AG09309 (cell line): ENCODE measurements around the gene SELENOH.

Experiments
- DNase-seq: peaks from one replicate; pipeline ENCODE4 v3.0.0-alpha.2; 2010; ENCODE audit warnings: low read depth
- H3K4me3 ChIP-seq: 2 replicates; pipeline ENCODE4 v1.5.1; 2011; ENCODE audit warnings: mild to moderate bottlenecking, low read depth, low read length, moderate library complexity; ENCODE audit not compliant: control insufficient read depth
- TF ChIP-seq, protein P1 (sequence below): IDR thresholded peaks from 2 replicates; pipeline ENCODE4 v1.5.1; 2011; ENCODE audit warnings: mild to moderate bottlenecking, low read depth, low read length, inconsistent platforms; ENCODE audit not compliant: insufficient read depth, control insufficient read depth; ENCODE audit errors: missing control alignments

Gene SELENOH

DNA sequence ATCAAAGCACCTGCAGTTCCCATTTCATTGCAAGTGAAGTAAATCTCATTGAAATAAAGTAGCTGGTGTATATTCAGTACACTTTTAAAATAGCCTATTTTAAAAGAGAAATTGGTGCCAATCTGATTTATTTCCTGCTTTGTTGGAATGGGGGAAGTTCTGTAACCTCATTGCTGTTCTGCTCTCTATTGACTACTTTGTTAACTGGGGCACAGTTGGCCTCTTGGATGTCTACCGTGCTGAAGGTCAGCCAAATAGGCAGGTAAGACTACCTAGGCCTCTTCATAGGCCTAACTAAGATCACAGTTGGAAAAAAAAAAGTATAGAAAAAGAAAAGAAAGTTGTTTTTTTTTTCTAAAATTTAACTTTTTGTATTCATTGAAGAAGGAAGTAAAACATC lies 29.5 kb downstream of the SELENOH start:
- no peak for DNase-seq
- TF ChIP-seq, protein P1, sequence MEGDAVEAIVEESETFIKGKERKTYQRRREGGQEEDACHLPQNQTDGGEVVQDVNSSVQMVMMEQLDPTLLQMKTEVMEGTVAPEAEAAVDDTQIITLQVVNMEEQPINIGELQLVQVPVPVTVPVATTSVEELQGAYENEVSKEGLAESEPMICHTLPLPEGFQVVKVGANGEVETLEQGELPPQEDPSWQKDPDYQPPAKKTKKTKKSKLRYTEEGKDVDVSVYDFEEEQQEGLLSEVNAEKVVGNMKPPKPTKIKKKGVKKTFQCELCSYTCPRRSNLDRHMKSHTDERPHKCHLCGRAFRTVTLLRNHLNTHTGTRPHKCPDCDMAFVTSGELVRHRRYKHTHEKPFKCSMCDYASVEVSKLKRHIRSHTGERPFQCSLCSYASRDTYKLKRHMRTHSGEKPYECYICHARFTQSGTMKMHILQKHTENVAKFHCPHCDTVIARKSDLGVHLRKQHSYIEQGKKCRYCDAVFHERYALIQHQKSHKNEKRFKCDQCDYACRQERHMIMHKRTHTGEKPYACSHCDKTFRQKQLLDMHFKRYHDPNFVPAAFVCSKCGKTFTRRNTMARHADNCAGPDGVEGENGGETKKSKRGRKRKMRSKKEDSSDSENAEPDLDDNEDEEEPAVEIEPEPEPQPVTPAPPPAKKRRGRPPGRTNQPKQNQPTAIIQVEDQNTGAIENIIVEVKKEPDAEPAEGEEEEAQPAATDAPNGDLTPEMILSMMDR: no peak
- H3K4me3 ChIP-seq: no peak overlapping the region

DNA sequence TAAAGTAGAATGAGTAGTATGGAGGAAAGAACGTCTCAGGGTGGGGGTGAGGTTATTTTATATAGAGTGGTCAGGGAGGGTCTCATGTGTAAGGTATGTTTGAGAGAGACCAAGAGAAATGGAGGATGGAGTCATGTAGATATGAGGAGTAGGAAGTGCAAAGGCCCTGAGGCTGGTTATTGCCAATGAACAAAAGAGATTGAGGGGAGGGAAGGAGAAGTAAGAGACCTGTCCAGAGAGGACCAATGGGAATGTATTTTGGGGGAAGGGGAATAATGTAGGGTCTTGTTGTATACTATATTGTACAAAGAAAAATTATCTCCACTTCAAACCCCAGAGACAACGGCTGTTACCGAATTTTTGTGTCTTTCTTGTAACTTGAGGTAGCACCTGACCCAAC lies 30.1 kb downstream of the SELENOH start:
- DNase-seq: no peak
- TF ChIP-seq, protein P1: no peak
- no peak overlapping the region for H3K4me3 ChIP-seq

DNA sequence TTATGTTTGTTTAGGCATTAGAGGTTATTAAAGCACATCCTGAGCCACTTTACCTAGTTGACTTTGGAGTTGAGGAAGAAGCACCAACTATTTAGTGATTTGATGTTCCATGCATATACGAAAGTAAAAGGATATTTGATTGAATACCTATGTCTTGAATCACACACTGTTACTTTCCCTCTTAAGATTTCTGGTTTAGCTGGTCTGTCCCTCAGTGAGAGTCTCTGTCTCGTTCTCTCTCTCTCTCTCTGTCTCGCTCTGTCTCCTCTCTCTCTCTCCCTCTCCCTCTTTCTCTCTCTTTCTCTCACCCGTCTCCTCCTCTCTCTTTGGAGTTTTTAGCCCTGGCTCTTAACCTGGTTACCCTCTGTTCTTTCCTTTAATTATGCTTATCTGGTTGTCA lies 31.3 kb downstream of the SELENOH start:
- H3K4me3 ChIP-seq: no peak overlapping the region
- DNase-seq: no peak
- TF ChIP-seq, protein P1: no peak

DNA sequence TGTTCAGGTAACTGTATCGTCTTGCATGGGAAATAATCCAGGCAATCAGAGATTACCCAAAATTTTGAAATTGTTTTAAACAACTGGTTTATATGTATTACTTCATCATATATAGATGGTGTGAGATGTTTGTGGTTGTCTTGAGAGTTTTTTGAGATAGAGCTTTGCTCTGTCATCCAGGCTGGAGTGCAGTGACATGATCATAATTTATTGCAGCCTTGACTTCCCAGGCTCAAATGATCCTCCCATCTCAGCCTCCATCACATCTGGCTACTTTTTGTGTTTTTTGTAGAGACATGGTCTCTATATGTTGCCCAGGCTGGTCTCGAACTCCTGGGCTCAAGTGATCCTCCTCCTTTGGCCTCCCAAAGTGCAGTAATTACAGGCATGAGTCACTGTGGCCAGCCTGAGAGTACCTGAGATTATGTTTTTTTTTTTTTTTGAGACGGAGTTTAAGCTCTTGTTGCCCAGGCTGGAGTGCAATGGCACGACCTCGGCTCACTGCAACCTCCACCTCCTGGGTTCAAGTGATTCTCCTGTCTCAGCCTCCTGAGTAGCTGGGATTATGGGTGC lies 31.8 kb downstream of the SELENOH start:
- H3K4me3 ChIP-seq: no peak overlapping the region
- no peak for DNase-seq
- TF ChIP-seq, protein P1: no peak

DNA sequence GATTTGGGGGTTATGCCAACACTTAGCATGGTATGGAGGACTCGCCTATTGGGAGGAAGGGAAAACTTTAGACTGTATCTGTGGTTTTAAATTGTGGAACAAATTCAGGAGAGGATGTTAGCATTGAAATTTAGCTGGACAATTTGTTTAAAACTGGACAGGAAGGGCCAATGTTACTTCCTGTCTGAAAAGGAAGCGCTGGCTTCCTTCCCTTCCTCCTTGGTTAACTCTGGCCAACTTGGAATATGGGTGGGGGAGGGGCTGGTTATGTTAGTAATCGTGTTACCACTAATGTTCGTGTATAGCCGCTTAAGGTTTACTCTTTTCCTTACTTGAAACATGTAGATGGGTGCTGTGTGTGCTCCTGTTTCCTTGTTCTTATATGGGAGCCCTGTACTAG lies 34.2 kb downstream of the SELENOH start:
- TF ChIP-seq, protein P1: no peak
- DNase-seq: no peak
- no peak overlapping the region for H3K4me3 ChIP-seq

DNA sequence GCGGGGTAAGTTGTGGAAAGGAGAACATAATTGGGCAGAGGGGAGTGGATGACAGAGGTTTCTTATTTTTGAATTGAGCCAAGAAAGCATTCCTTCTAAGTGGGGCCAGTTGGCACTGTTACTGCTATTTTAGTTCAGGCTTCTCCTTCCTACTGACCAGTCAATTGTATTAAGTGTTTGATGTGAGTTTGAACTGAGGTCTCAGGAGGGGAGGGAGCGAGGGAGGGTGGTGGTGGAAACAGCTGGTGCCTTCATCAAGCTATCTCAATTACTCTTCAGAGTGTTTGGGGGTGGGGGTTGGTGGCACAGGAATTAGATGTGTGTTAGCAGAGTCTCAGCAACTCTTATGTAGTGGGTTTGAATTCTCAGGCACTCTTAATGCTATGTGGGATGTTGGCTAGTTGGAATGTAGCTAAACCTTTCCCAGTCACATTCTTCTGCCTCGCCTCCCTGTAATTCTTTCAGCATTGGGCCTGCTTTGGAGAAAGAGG lies 34.8 kb downstream of the SELENOH start:
- TF ChIP-seq, protein P1: no peak
- no peak overlapping the region for H3K4me3 ChIP-seq
- no peak for DNase-seq
